HepG2 (cell line): Measurements from ENCODE around the gene ADAT3. TPM values are rescaled to one million over a fixed set of nuclear protein-coding genes. Genes with fewer than 3 reads are reported as not detected.
A peak's percentile ranks its signal among the peaks of the same experiment; 100 is the strongest.

ENCODE experiments used
- AFF4 ChIP-seq: sonication (generic); formaldehyde crosslinking; IDR thresholded peaks from 2 replicates; pipeline ENCODE4 v1.4.0; 2020; ENCODE audit warnings: missing genetic modification reagents
- ARID5B ChIP-seq: IDR thresholded peaks from 2 replicates; pipeline ENCODE4 v1.4.0; 2020; ENCODE audit warnings: mild to moderate bottlenecking, missing genetic modification reagents
- HDAC1 ChIP-seq: sonication (generic); formaldehyde crosslinking; IDR thresholded peaks from 2 replicates; pipeline ENCODE4 v1.5.1; 2020; ENCODE audit warnings: mild to moderate bottlenecking, missing genetic modification reagents
- IRF2 ChIP-seq: IDR thresholded peaks from 2 replicates; pipeline ENCODE4 v1.6.1; 2018; ENCODE audit warnings: missing genetic modification reagents, missing compliant biosample characterization
- KLF12 ChIP-seq: sonication (generic); formaldehyde crosslinking; IDR thresholded peaks from 2 replicates; pipeline ENCODE4 v1.4.0; 2020; ENCODE audit warnings: missing genetic modification reagents, borderline replicate concordance
- KLF15 ChIP-seq: sonication (generic); formaldehyde crosslinking; IDR thresholded peaks from 2 replicates; pipeline ENCODE4 v1.8.1; 2023; ENCODE audit warnings: borderline replicate concordance, mild to moderate bottlenecking, inconsistent platforms, missing genetic modification reagents, mixed read lengths
- MBD4 ChIP-seq: IDR thresholded peaks from 2 replicates; pipeline ENCODE4 v1.6.1; 2012; ENCODE audit warnings: low read length, inconsistent platforms, borderline replicate concordance
- MYPOP ChIP-seq: sonication (generic); formaldehyde crosslinking; IDR thresholded peaks from 2 replicates; pipeline ENCODE4 v1.8.1; 2023; ENCODE audit warnings: mild to moderate bottlenecking, moderate library complexity, missing genetic modification reagents
- SP2 ChIP-seq: sonication (generic); formaldehyde crosslinking; IDR thresholded peaks from 2 replicates; pipeline ENCODE4 v1.5.1; 2020; ENCODE audit warnings: mild to moderate bottlenecking, missing genetic modification reagents
- TBX2 ChIP-seq: sonication (generic); formaldehyde crosslinking; IDR thresholded peaks from 2 replicates; pipeline ENCODE4 v1.5.0; 2020; ENCODE audit warnings: missing genetic modification reagents, mild to moderate bottlenecking, borderline replicate concordance
- THAP11 ChIP-seq: IDR thresholded peaks from 2 replicates; pipeline ENCODE4 v1.6.1; 2016; ENCODE audit warnings: missing biosample characterization, missing genetic modification reagents
- YY1 ChIP-seq: IDR thresholded peaks from 2 replicates; pipeline ENCODE4 v1.6.1; 2011; ENCODE audit warnings: low read length, low read depth, moderate library complexity, mild to moderate bottlenecking; ENCODE audit not compliant: insufficient read depth, insufficient replicate concordance
- ZBTB2 ChIP-seq: sonication (generic); formaldehyde crosslinking; IDR thresholded peaks from 2 replicates; pipeline ENCODE4 v1.8.0; 2022; ENCODE audit warnings: low read depth, missing genetic modification reagents
- ZFP91 ChIP-seq: sonication (generic); formaldehyde crosslinking; IDR thresholded peaks from 2 replicates; pipeline ENCODE4 v1.9.0; 2022; ENCODE audit warnings: missing genetic modification reagents, mild to moderate bottlenecking, borderline replicate concordance
- ZMYM3 ChIP-seq: sonication (generic); formaldehyde crosslinking; IDR thresholded peaks from 2 replicates; pipeline ENCODE4 v1.5.1; 2020; ENCODE audit warnings: mild to moderate bottlenecking, missing genetic modification reagents
- ZNF891 ChIP-seq: sonication (generic); formaldehyde crosslinking; IDR thresholded peaks from 2 replicates; pipeline ENCODE4 v1.5.0; 2020; ENCODE audit warnings: mild to moderate bottlenecking, missing genetic modification reagents
- polyA plus RNA-seq, 8 experiments: library from polyadenylated mRNA; depleted of rRNA in 3 of 8; stranded (reverse) in 7 of 8; unstranded in 1 of 8; fragments of >200 nt; fragmentation: Illumina TruSeq in 4 of 8; extraction: Trizol in 4 of 8; gene quantifications; 2 replicates each; pipeline versions ENCODE4 v1.2.1 to v1.2.3, GENCODE V29; 2011 to 2016; ENCODE audit warnings: low read depth in 4 of 8, missing spikeins in 1 of 8, mixed read lengths in 1 of 8; ENCODE audit not compliant: insufficient read depth in 1 of 8
- total RNA-seq, 5 experiments: library from RNA; depleted of rRNA; stranded (reverse); fragments of >200 nt; fragmentation: Illumina TruSeq; extraction: Trizol; gene quantifications; 2 replicates each; pipeline ENCODE4 v1.2.3, GENCODE V29; 2016; ENCODE audit warnings: low read depth in 1 of 5

ADAT3 gene
- total and polyA plus RNA-seq, 2 of the 13 experiments (the other 11 are each of a cell fraction or from before 2014, with no cell fraction given), result 0.95 to 3.5 TPM

- TF ChIP-seq AFF4 (CRISPR knock-in tag) (no peak), KLF12 (CRISPR knock-in tag) (no peak), YY1 (peak; percentile 49), ZBTB2 (CRISPR knock-in tag) (peak; percentile 90), KLF15 (CRISPR knock-in tag) (peak; percentile 48; the same call in 1 of the 2 replicates), MYPOP (peak; percentile 56; the same call in 1 of the 2 replicates), MBD4 (no peak), TBX2 (CRISPR knock-in tag) (peak; percentile 95), ZMYM3 (CRISPR knock-in tag) (peak; percentile 82), IRF2 (CRISPR knock-in tag) (peak; percentile 72; the same call in 1 of the 2 replicates), SP2 (CRISPR knock-in tag) (0 out of 2 replicates have a peak, but pooled peaks have one; percentile 26), ZFP91 (CRISPR knock-in tag) (peak; percentile 91; the same call in 1 of the 2 replicates), ZNF891 (0 out of 2 replicates have a peak, but pooled peaks have one; percentile 66), HDAC1 (CRISPR knock-in tag) (peak; percentile 79), THAP11 (CRISPR knock-in tag) (peak; percentile 43; the same call in 1 of the 2 replicates), ARID5B (CRISPR knock-in tag) (peak; percentile 74)
Observed at GRCh38 chr19:1871140-1871597, 34.0 kb upstream of the ADAT3 start (continued).
